ENCODE measurements around the gene TAP2. TPM values are rescaled to one million over a fixed set of nuclear protein-coding genes. Genes with fewer than 3 reads are reported as not detected.

Gene TAP2
- total and polyA plus RNA-seq, 10 of the 15 experiments (the other 5 are each of a cell fraction or from before 2014, with no cell fraction given) = 5.3 to 77.2 (median 35.3) TPM

DNA sequence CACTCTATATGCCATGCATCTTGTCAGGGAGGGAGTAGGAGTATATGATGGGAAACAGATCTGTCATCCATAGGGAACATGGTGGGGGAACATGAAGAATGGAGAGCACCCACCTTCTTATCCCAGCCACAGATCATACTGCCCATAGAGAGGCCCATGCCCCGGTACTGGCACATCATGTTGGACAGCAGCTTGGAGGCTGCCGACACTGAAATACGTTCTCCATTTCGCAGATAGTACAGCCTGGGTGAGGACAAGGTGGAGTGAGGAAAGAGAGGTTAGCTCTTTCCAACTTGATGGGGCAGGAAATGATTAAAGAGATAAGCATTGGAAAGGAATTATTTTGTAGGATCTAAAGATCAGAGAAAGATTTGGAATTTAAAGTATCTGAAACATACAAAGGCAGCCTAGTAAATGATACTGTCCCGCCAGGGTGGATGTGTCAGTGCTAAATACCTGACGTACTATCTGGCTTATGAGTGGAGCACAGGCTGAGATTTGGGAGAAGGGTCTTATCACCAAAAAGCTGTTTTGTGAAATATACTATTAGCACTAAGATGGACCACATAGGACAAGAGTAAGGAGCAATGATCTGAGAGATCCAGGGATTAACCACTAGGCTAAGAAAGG is 3.6 kb upstream of the TAP2 start:
- peaks cover 3 to 31% of the 10 kb centered on the region in 2 experiments for H3K36me3 ChIP-seq (ENCODE audit: control insufficient read depth in 2 of 2, insufficient read depth in 2 of 2, low read length in 1 of 2)
- no peaks in the 10 kb centered on the region for H3K27me3 ChIP-seq (replicated peaks in 1 of 2; ENCODE audit: control insufficient read depth in 2 of 2, insufficient read depth in 2 of 2, low read length in 1 of 2)
- in situ Hi-C loops (cut with MboI) (no loop called here), intact Hi-C loops (cut with micrococcal nuclease; ENCODE audit: unreplicated experiment) (loop anchor here (5.0 kb wide), 1 partner anchor 130 kb away; no protein-coding TSS in a partner anchor)
- H4K20me1 ChIP-seq (ENCODE audit: control insufficient read depth, insufficient read depth) = no peaks in the 10 kb centered on the region; the same call in 1 of the 2 replicates
- RAD21 ChIA-PET (ENCODE audit: unreplicated experiment) = interaction anchor here (0.7 to 10.5 kb wide), 4 partner anchors 14 to 406 kb away, joined by 3 to 269 read pairs (median 120); partner anchors contain the start of genes PSMB9 and TAP1
- POLR2A ChIA-PET = interaction anchor here (0.9 to 10.5 kb wide), 12 partner anchors 9 to 395 kb away, joined by 3 to 357 read pairs (median 6); partner anchors contain the start of genes HLA-DMA, PSMB9 and TAP1
- H3K9ac ChIP-seq (ENCODE audit: control insufficient read depth, insufficient read depth, low read length) = peak overlapping the region; percentile 99
- no TSS peak for BruUV-seq (replicated peaks)
- peak overlapping the region; percentile 99 for H3K4me2 ChIP-seq (ENCODE audit: control insufficient read depth, insufficient read depth)
- TF ChIP-seq MLLT1 (IDR thresholded peaks at IDR 0.05) (peak; percentile 76), SMAD5 (IDR thresholded peaks at IDR 0.05; ENCODE audit: low read depth) (peak; percentile 27; the same call in 1 of the 2 replicates), TBL1XR1 (IDR thresholded peaks at IDR 0.05; ENCODE audit: low read depth, low read length) (no peak)
- DNase-seq (ENCODE audit: low read depth, low spot score) (no peak), ATAC-seq (no peak), FAIRE-seq (no peak)
- H2AFZ ChIP-seq (ENCODE audit: control insufficient read depth, low read depth, low read length) = no peak overlapping the region
- H3K4me3 ChIP-seq = peak overlapping the region; percentile 96
- SMC1A ChIA-PET (ENCODE audit: uncharacterized antibody, unreplicated experiment) = interaction anchor here (0.6 to 6.8 kb wide), 9 partner anchors 13 to 141 kb away, joined by 3 to 226 read pairs (median 7); partner anchors contain the start of genes HLA-DOB, PSMB9 and TAP1
- H3K79me2 ChIP-seq (ENCODE audit: control insufficient read depth, insufficient read depth, low read length) = peaks cover 70% of the 10 kb centered on the region
- peak overlapping the region; percentile 96 for H3K27ac ChIP-seq (ENCODE audit: control insufficient read depth, insufficient read depth)
- H3K4me1 ChIP-seq (ENCODE audit: control insufficient read depth, insufficient read depth, low read length) = peaks cover 57% of the 10 kb centered on the region
- CTCF ChIA-PET = interaction anchor here (0.8 to 10.7 kb wide), 7 partner anchors 14 to 142 kb away, joined by 3 to 311 read pairs (median 5); partner anchors contain the start of genes HLA-DMA, PSMB9 and TAP1
- WGBS (ENCODE audit: insufficient coverage, insufficient replicate concordance, low lambda C conversion rate, missing lambda C conversion rate) = 59% methylated on average over 6 of the region's 6 CpGs
- H3K9me3 ChIP-seq (replicated peaks; ENCODE audit: control insufficient read depth, insufficient read depth, low read length) = no peaks in the 10 kb centered on the region

Measured in GM12878 (cell line).